ENCODE data around the gene CDCA5. TPM values are rescaled to one million over a fixed set of nuclear protein-coding genes. Genes with fewer than 3 reads are reported as not detected.

Gene CDCA5
- polyA plus RNA-seq, 1 of the 3 experiments (the other 2 are of a cell fraction) = 16.3 TPM

GRCh38 chr11:65130631-65131416, 47.0 kb upstream of the CDCA5 start:
- Histone ChIP-seq H3K4me1 (ENCODE audit: control insufficient read depth in 1 of 2, insufficient read depth in 2 of 2, low read depth in 1 of 2, low read length in 1 of 2) (peaks cover 0 to 24% of the 10 kb centered on the region in 2 experiments; a peak in 2 of 4 replicates), H3K4me3 (ENCODE audit: low read depth in 2 of 2, low read length in 1 of 2) (no peak overlapping the region), H3K4me2 (no peak overlapping the region), H3F3A (replicated peaks; ENCODE audit: insufficient read depth) (peaks cover 10% of the 10 kb centered on the region), H2AFZ (ENCODE audit: low read depth) (no peak overlapping the region), H3K79me2 (ENCODE audit: insufficient read depth) (peaks cover 28% of the 10 kb centered on the region; the same call in 1 of the 2 replicates), H3K27me3 (ENCODE audit: insufficient read depth) (no peaks in the 10 kb centered on the region), H3K9me2 (no peaks in the 10 kb centered on the region), H4K20me1 (ENCODE audit: insufficient read depth) (no peaks in the 10 kb centered on the region; the same call in 1 of the 2 replicates), H3K9ac (no peak overlapping the region), H3K36me3 (replicated peaks in 1 of 2; ENCODE audit: control insufficient read depth in 1 of 2, insufficient read depth in 2 of 2, low read length in 1 of 2) (peaks cover 19 to 63% of the 10 kb centered on the region in 2 experiments), H3K9me3 (no peaks in the 10 kb centered on the region), H3K27ac (ENCODE audit: low read depth in 2 of 2, low read length in 1 of 2) (no peak overlapping the region; a peak in 1 of 4 replicates)
- ChIA-PET CTCF (interaction anchor here (2.4 to 4.3 kb wide), 3 partner anchors 13 to 20 kb away, joined by 6 to 23 read pairs (median 22); partner anchors contain the start of genes TM7SF2 and ZNHIT2), POLR2A (interaction anchor here (1.4 kb wide), 1 partner anchor 9 kb away, joined by 8 read pairs; the partner anchor contains the start of genes FAU and MRPL49)
- 95% methylated on average over 13 of the region's 19 CpGs for WGBS (ENCODE audit: low lambda C conversion rate)
- no peak for TF ChIP-seq POLR2AphosphoS5 (IDR thresholded peaks at IDR 0.05; ENCODE audit: low read depth, low read length)
- no peak for TF ChIP-seq REST (IDR thresholded peaks at IDR 0.05; ENCODE audit: low read depth, low read length)
- TF ChIP-seq NFIC (IDR thresholded peaks at IDR 0.05; ENCODE audit: borderline replicate concordance) = no peak
- TF ChIP-seq TCF12 (IDR thresholded peaks at IDR 0.05) = no peak
- no peak for TF ChIP-seq NRF1 (IDR thresholded peaks at IDR 0.05; ENCODE audit: low read depth, low read length)
- DNase-seq = no peak

GRCh38 chr11:65129649-65130441, 46.0 kb upstream of the CDCA5 start:
- Histone ChIP-seq H3K27ac (ENCODE audit: low read depth in 2 of 2, low read length in 1 of 2) (no peak overlapping the region), H3K9ac (no peak overlapping the region), H3K79me2 (ENCODE audit: insufficient read depth) (peaks cover 33% of the 10 kb centered on the region; the same call in 1 of the 2 replicates), H3K4me3 (ENCODE audit: low read depth in 2 of 2, low read length in 1 of 2) (no peak overlapping the region), H3K36me3 (replicated peaks in 1 of 2; ENCODE audit: control insufficient read depth in 1 of 2, insufficient read depth in 2 of 2, low read length in 1 of 2) (peaks cover 19 to 72% of the 10 kb centered on the region in 2 experiments), H3K4me1 (ENCODE audit: control insufficient read depth in 1 of 2, insufficient read depth in 2 of 2, low read depth in 1 of 2, low read length in 1 of 2) (peaks cover 0 to 17% of the 10 kb centered on the region in 2 experiments; a peak in 2 of 4 replicates), H4K20me1 (ENCODE audit: insufficient read depth) (no peaks in the 10 kb centered on the region; the same call in 1 of the 2 replicates), H3F3A (replicated peaks; ENCODE audit: insufficient read depth) (peaks cover 10% of the 10 kb centered on the region), H3K9me3 (no peaks in the 10 kb centered on the region), H3K4me2 (no peak overlapping the region), H3K27me3 (ENCODE audit: insufficient read depth) (no peaks in the 10 kb centered on the region), H3K9me2 (no peaks in the 10 kb centered on the region), H2AFZ (ENCODE audit: low read depth) (no peak overlapping the region)
- 95% methylated on average over 9 of the region's 13 CpGs for WGBS (ENCODE audit: low lambda C conversion rate)
- POLR2A ChIA-PET = no interaction called here
- CTCF ChIA-PET = interaction anchor here (0.8 to 4.3 kb wide), 5 partner anchors 12 to 386 kb away, joined by 3 to 23 read pairs (median 7); partner anchors contain the start of genes ARL2, RASGRP2, TM7SF2 and ZNHIT2
- DNase-seq = no peak
- TF ChIP-seq RAD21 (IDR thresholded peaks at IDR 0.05; ENCODE audit: low read length) (no peak), NRF1 (IDR thresholded peaks at IDR 0.05; ENCODE audit: low read depth, low read length) (no peak), MEF2A (IDR thresholded peaks at IDR 0.05; ENCODE audit: borderline replicate concordance, low read depth) (no peak), RFX5 (IDR thresholded peaks at IDR 0.05; ENCODE audit: low read length) (no peak), TEAD4 (IDR thresholded peaks at IDR 0.05; ENCODE audit: borderline replicate concordance, insufficient read depth) (no peak), EZH2phosphoT487 (IDR thresholded peaks at IDR 0.05; ENCODE audit: borderline replicate concordance, low read depth) (no peak), EP300 (IDR thresholded peaks at IDR 0.05; ENCODE audit: borderline replicate concordance in 1 of 2, low read depth in 1 of 2, low read length in 1 of 2) (no peak), RCOR1 (IDR thresholded peaks at IDR 0.05; ENCODE audit: low read length) (no peak), TCF12 (IDR thresholded peaks at IDR 0.05) (no peak), IRF3 (IDR thresholded peaks at IDR 0.05; ENCODE audit: low read depth, low read length) (no peak), CTCF (IDR thresholded peaks at IDR 0.05) (no peak), SMC3 (IDR thresholded peaks at IDR 0.05; ENCODE audit: low read depth, low read length) (no peak), FOSL2 (IDR thresholded peaks at IDR 0.05; ENCODE audit: borderline replicate concordance, low read depth) (no peak), ELF1 (IDR thresholded peaks at IDR 0.05) (no peak), RXRA (IDR thresholded peaks at IDR 0.05; ENCODE audit: borderline replicate concordance, low read depth) (no peak), POLR2AphosphoS5 (IDR thresholded peaks at IDR 0.05; ENCODE audit: low read depth, low read length) (no peak)

Measured in SK-N-SH (cell line).